ENCODE results near the gene ZNF451.
A peak's percentile ranks its signal among the peaks of the same experiment; 100 is the strongest.

The ZNF451 gene

GRCh38 chr6:57097596-57097995 is 7.6 kb downstream of the ZNF451 start:
- peak in 1 of 2 donors; percentile 40 for DNase-seq (ENCODE audit: low read depth in 2 of 2)
- TF ChIP-seq CTCF (IDR thresholded peaks at IDR 0.05; ENCODE audit: low read depth, low read length): no peak
- H3K4me3 ChIP-seq (replicated peaks in 1 of 2; ENCODE audit: low read depth in 2 of 2, low read length in 2 of 2): no peak overlapping the region

DNA sequence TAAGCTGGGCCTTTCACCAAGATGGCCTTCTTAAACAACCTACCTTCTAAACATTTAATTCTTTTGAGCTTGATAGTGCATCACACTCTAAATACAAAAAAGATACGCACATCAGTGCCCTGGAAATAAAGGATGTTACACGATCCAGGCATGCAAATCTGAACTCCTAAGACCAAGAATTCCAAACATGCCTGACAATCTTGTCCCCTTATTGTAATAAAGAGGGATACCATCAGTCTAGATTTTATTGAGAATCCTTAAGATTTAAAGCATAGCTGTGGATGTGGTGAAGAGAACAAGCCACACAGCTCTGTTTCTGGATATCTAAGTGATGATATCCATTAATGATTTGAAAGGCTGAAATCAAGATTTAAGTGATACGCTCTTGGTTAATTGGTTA is 13.0 kb downstream of the ZNF451 start:
- DNase-seq (ENCODE audit: low read depth in 2 of 2): no peak
- no peak for TF ChIP-seq CTCF (IDR thresholded peaks at IDR 0.05; ENCODE audit: low read depth, low read length)
- no peak overlapping the region for H3K4me3 ChIP-seq (replicated peaks in 1 of 2; ENCODE audit: low read depth in 2 of 2, low read length in 2 of 2)

- no peak overlapping the region for H3K4me3 ChIP-seq (replicated peaks in 1 of 2; ENCODE audit: low read depth in 2 of 2, low read length in 2 of 2)
- DNase-seq (ENCODE audit: low read depth in 2 of 2): no peak
- no peak for TF ChIP-seq CTCF (IDR thresholded peaks at IDR 0.05; ENCODE audit: low read depth, low read length)
Measured at GRCh38 chr6:57104336-57104735, 14.3 kb downstream of the ZNF451 start.

DNA sequence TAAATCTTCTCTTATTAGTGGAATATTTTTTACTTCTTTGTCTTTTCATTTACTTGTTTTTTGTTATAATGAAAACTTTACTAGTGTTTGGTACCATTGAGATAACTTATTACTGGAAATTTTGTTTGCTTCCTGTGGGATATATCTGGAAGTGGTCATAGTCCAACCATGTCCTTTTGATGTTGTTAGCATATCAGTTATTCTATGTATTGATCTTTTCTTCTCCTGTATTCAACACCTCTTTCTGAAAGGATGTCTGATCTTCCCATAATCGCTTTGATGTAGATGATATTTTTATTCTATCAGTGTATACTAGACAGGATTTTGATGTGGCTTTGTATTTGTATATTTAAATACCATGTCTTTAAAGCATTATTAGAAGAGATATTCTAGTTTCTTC is 17.0 kb downstream of the ZNF451 start:
- DNase-seq (ENCODE audit: low read depth in 2 of 2): no peak
- no peak overlapping the region for H3K4me3 ChIP-seq (replicated peaks in 1 of 2; ENCODE audit: low read depth in 2 of 2, low read length in 2 of 2)
- TF ChIP-seq CTCF (IDR thresholded peaks at IDR 0.05; ENCODE audit: low read depth, low read length): no peak

GRCh38 chr6:57108691-57109090 is 18.7 kb downstream of the ZNF451 start:
- no peak for DNase-seq (ENCODE audit: low read depth in 2 of 2)
- TF ChIP-seq CTCF (IDR thresholded peaks at IDR 0.05; ENCODE audit: low read depth, low read length): no peak
- H3K4me3 ChIP-seq (replicated peaks in 1 of 2; ENCODE audit: low read depth in 2 of 2, low read length in 2 of 2): no peak overlapping the region

DNA sequence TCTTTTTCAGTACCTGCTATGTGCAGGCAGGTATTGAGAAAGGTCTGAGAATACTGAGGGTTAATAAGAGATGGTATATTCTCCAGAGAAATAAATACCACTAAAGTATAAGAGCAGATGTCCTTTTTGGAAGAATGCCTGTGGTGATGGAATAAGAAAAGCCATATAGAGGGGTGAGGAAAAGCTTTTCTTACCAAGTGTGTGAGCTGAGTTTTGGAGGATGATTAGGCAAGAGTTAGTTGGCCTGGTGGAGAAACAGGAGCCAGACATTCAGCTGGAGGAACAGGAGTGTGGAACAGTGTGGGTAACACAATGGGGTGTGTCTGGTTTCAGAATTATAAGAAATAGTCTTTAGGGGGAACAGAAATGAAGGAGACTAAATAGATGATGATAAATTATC is 19.9 kb downstream of the ZNF451 start:
- TF ChIP-seq CTCF (IDR thresholded peaks at IDR 0.05; ENCODE audit: low read depth, low read length): no peak
- H3K4me3 ChIP-seq (replicated peaks in 1 of 2; ENCODE audit: low read depth in 2 of 2, low read length in 2 of 2): no peak overlapping the region
- peak; percentile 42 to 47 for DNase-seq (ENCODE audit: low read depth in 2 of 2)

GRCh38 chr6:57113105-57113504 is 23.1 kb downstream of the ZNF451 start:
- no peak for TF ChIP-seq CTCF (IDR thresholded peaks at IDR 0.05; ENCODE audit: low read depth, low read length)
- H3K4me3 ChIP-seq (replicated peaks in 1 of 2; ENCODE audit: low read depth in 2 of 2, low read length in 2 of 2): no peak overlapping the region
- no peak for DNase-seq (ENCODE audit: low read depth in 2 of 2)
